K562 (cell line): ENCODE measurements around the gene MAP2K3. TPM values are rescaled to one million over a fixed set of nuclear protein-coding genes. Genes with fewer than 3 reads are reported as not detected.

Experiments
- ATAC-seq: fragments of 200-7000 bp; cut with Tn5 transposase; 3 replicates; pipeline ENCODE4 v1.9.1; 2020; ENCODE audit warnings: moderate library complexity
- BruUV-seq: library from RNA; stranded (reverse); fragments of 400-500 nt; replicated peaks from 2 replicates; lab custom pipeline; 2021; lab: Mats Ljungman, UMichigan
- CTCF ChIA-PET: fragments of 300-600 bp; formaldehyde crosslinking; extraction: SDS; loops from one replicate; lab custom pipeline; 2021; ENCODE audit warnings: low intra/inter-chr PET ratio; lab: Yijun Ruan, JAX
- POLR2A ChIA-PET: fragments of 300-600, 350-650 bp; sonication (Branson Sonifier 250); formaldehyde crosslinking; extraction: SDS; loops from one replicate; lab custom pipeline; 2021; ENCODE audit warnings: antibody characterized with exemption, inconsistent platforms; lab: Yijun Ruan, JAX
- DNase-seq, 4 experiments: peaks; one replicate each; pipeline versions ENCODE4 v3.0.0 to v3.0.0-alpha.2; 2011 to 2018; ENCODE audit warnings: low spot score in 3 of 4, mixed read lengths in 3 of 4; ENCODE audit errors: extremely low read depth in 1 of 4
- FAIRE-seq: peaks from 2 replicates; lab custom pipeline; 2011; peaks lifted over from hg19 to GRCh38; lab: Jason Lieb, UNC
- H2AFZ ChIP-seq: 2 replicates; pipeline ENCODE4 v1.6.0; 2011; ENCODE audit warnings: low read depth, low read length, control low read depth, inconsistent platforms
- H3K27ac ChIP-seq: fragments of 200-600 bp; 3 replicates; pipeline ENCODE4 v1.8.0; 2011; ENCODE audit warnings: low read depth, mild to moderate bottlenecking, control low read depth, inconsistent platforms, low read length, moderate library complexity, mixed read lengths; ENCODE audit errors: extremely low read depth
- H3K27me3 ChIP-seq, 2 experiments: fragments of 300-600 bp in 1 of 2; 2 replicates in 1 of 2; 3 replicates in 1 of 2; pipeline versions ENCODE4 v1.6.0 to v1.8.0; 2011; ENCODE audit warnings: inconsistent platforms in 2 of 2, low read length in 2 of 2, mild to moderate bottlenecking in 1 of 2, mixed read lengths in 1 of 2, moderate library complexity in 1 of 2; ENCODE audit not compliant: control insufficient read depth in 2 of 2, insufficient read depth in 2 of 2
- H3K36me3 ChIP-seq: fragments of 300-600 bp; 3 replicates; pipeline ENCODE4 v1.8.0; 2011; ENCODE audit warnings: mild to moderate bottlenecking, low read length, inconsistent platforms; ENCODE audit not compliant: control insufficient read depth, insufficient read depth
- H3K4me1 ChIP-seq, 2 experiments: fragments of 200-600 bp in 1 of 2; replicated peaks in 1 of 2; 2 replicates in 1 of 2; 3 replicates in 1 of 2; pipeline versions ENCODE4 v1.5.1 to v1.8.0; 2011; ENCODE audit warnings: inconsistent platforms in 2 of 2, low read length in 2 of 2, mild to moderate bottlenecking in 1 of 2, mixed read lengths in 1 of 2, moderate library complexity in 1 of 2; ENCODE audit not compliant: control insufficient read depth in 2 of 2, insufficient read depth in 2 of 2
- H3K4me2 ChIP-seq: 2 replicates; pipeline ENCODE4 v1.6.1; 2011; ENCODE audit warnings: low read length, control low read depth, inconsistent platforms, mixed read lengths; ENCODE audit not compliant: insufficient read depth
- H3K4me3 ChIP-seq: fragments of 200-600 bp; sonication (generic), shearing (Covaris generic); 2 replicates; pipeline ENCODE4 v1.5.1; 2016; ENCODE audit warnings: control low read depth, inconsistent platforms
- H3K79me2 ChIP-seq: fragments of 200-600 bp; 3 replicates; pipeline ENCODE4 v1.8.0; 2011; ENCODE audit warnings: low read length, inconsistent platforms; ENCODE audit not compliant: control insufficient read depth, insufficient read depth
- H3K9ac ChIP-seq, 2 experiments: 2 replicates each; pipeline versions ENCODE4 v1.6.0 to v1.6.1; 2011; ENCODE audit warnings: low read depth in 2 of 2, low read length in 2 of 2, control low read depth in 1 of 2, inconsistent platforms in 1 of 2, mild to moderate bottlenecking in 1 of 2, mixed read lengths in 1 of 2; ENCODE audit not compliant: insufficient read depth in 1 of 2
- H3K9me1 ChIP-seq: one replicate; pipeline ENCODE4 v1.6.0; 2011; ENCODE audit warnings: inconsistent platforms, mild to moderate bottlenecking, low read length, moderate library complexity; ENCODE audit not compliant: control insufficient read depth, insufficient read depth
- H3K9me3 ChIP-seq: replicated peaks from 2 replicates; pipeline ENCODE4 v1.5.1; 2011; ENCODE audit warnings: low read depth, low read length, inconsistent platforms; ENCODE audit not compliant: control insufficient read depth, insufficient read depth
- H4K20me1 ChIP-seq: replicated peaks from 2 replicates; pipeline ENCODE4 v1.6.1; 2011; ENCODE audit warnings: low read length, inconsistent platforms, mixed read lengths; ENCODE audit not compliant: control insufficient read depth, insufficient read depth
- EP300 ChIP-seq: IDR thresholded peaks from 2 replicates; pipeline ENCODE4 v1.6.1; 2012; ENCODE audit warnings: low read length, improper control_type of control experiment
- HDAC3 ChIP-seq: fragments of 450-650 bp; IDR thresholded peaks from 2 replicates; pipeline ENCODE4 v1.6.1; 2018; ENCODE audit warnings: borderline replicate concordance, mild to moderate bottlenecking, moderate library complexity; ENCODE audit not compliant: partially characterized antibody
- PHF8 ChIP-seq: fragments of 200-600 bp; sonication (generic); IDR thresholded peaks from 2 replicates; pipeline ENCODE4 v1.6.1; 2012; ENCODE audit warnings: mixed run types, mild to moderate bottlenecking, inconsistent platforms, low read length, moderate library complexity, borderline replicate concordance
- POU5F1 ChIP-seq: fragments of 150-350 bp; IDR thresholded peaks from 2 replicates; pipeline ENCODE4 v1.6.1; 2014; ENCODE audit warnings: borderline replicate concordance, low read length, low read depth, mild to moderate bottlenecking; ENCODE audit not compliant: partially characterized antibody
- SFPQ ChIP-seq: fragments of 200-400 bp; formaldehyde crosslinking; IDR thresholded peaks from 2 replicates; pipeline ENCODE4 v1.6.1; 2017; ENCODE audit warnings: mild to moderate bottlenecking, low read depth, low read length, moderate library complexity
- SMARCC2 ChIP-seq: fragments of 450-650 bp; IDR thresholded peaks from 2 replicates; pipeline ENCODE4 v1.6.1; 2017; ENCODE audit warnings: antibody characterized with exemption, moderate library complexity, mild to moderate bottlenecking, low read depth
- ZNF253 ChIP-seq: fragments of 250-450 bp; sonication (Bioruptor Pico); conservative IDR thresholded peaks from 2 replicates; pipeline ENCODE4 v1.6.1; 2021; ENCODE audit warnings: mild to moderate bottlenecking
- ZSCAN29 ChIP-seq: fragments of 450-650 bp; IDR thresholded peaks from 2 replicates; pipeline ENCODE4 v1.6.1; 2017
- WGBS: fragments of 100-300 bp; shearing (Covaris generic); methylation state at CpG from one replicate; pipeline ENCODE4 v1.1.6; 2016; ENCODE audit warnings: low coverage, mixed read lengths; ENCODE audit not compliant: insufficient coverage; ENCODE audit errors: missing lambda C conversion rate; 5-methylcytosine and 5-hydroxymethylcytosine counted together
- in situ Hi-C: fragments of 300-500 bp; cut with MboI; formaldehyde crosslinking; loops from 4 replicates; pipeline ENCODE4 v1.15.0; 2018; ENCODE audit warnings: inconsistent platforms, mixed read lengths
- intact Hi-C: fragments of 100-400 bp; cut with micrococcal nuclease; formaldehyde crosslinking; loops from 2 replicates; pipeline ENCODE4 v1.14.2; 2022
- polyA plus RNA-seq, 8 experiments: library from polyadenylated mRNA; depleted of rRNA in 4 of 8; stranded (reverse) in 5 of 8; unstranded in 3 of 8; fragments of >200 nt; fragmentation: Nextera tagmentation in 2 of 8; fragmentation: Illumina TruSeq in 1 of 8; extraction: Ambion mirVana in 2 of 8; extraction: Trizol in 1 of 8; gene quantifications; 2 replicates each; pipeline versions ENCODE4 v1.2.1 to v1.2.3, GENCODE V29; 2011 to 2014; ENCODE audit warnings: inconsistent platforms in 1 of 8, missing spikeins in 1 of 8
- total RNA-seq, 7 experiments: library from RNA; depleted of rRNA in 6 of 7; stranded (reverse); fragments of >200 nt in 6 of 7; fragmentation: Illumina TruSeq in 2 of 7; extraction: Trizol in 2 of 7; gene quantifications; 2 replicates each; pipeline versions ENCODE4 v1.2.1 to v1.2.3, GENCODE V29; 2011 to 2021; ENCODE audit warnings: low replicate concordance in 1 of 7

The MAP2K3 gene
- total and polyA plus RNA-seq, 9 of the 15 experiments (the other 6 are each of a cell fraction or from before 2014, with no cell fraction given) = 0.18 to 14.8 (median 3.5) TPM

DNA sequence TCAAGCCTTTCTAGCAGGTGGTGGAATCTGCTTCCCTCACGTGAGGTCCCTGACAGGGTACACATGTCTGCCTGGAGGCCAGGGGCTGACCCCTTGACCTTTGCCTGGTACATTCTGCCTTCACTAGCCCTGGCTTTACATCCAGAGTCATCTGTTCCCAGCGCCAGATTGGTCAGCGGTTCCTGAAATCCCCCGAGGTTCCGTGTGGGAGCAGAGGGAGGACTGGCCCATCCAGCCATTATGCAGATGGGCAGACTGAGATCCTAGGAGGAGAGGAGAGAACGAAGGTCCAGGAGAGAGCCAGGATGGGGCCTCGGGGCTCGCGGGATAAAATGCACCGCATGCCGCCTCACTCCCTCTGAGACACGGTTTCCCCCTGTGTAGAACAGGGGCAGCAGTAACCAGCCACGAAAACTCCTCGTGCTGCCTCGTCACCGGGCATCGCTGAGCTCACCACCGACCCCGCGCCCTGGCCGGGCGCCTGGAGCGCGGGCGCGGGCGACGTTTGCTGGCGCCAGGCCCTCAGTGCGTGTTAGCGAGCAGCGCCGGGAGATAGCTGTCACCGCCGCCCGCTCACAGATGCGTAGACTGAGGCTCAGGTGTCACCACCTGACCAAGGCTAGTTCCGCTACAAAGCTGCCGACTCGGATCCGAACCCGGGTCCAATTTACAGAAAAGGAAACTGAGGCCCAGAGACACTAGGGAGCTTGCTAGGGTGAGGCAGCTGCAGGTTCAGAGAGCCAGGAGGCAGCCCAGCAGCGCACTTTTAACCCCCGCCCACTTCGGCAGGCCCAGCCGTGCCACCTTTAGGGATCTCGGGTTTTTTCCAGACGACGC lies 811 bp upstream of the MAP2K3 start (continued):
- TF ChIP-seq POU5F1 = no peak
- TF ChIP-seq, all 486 proteins: peak for 6

DNA sequence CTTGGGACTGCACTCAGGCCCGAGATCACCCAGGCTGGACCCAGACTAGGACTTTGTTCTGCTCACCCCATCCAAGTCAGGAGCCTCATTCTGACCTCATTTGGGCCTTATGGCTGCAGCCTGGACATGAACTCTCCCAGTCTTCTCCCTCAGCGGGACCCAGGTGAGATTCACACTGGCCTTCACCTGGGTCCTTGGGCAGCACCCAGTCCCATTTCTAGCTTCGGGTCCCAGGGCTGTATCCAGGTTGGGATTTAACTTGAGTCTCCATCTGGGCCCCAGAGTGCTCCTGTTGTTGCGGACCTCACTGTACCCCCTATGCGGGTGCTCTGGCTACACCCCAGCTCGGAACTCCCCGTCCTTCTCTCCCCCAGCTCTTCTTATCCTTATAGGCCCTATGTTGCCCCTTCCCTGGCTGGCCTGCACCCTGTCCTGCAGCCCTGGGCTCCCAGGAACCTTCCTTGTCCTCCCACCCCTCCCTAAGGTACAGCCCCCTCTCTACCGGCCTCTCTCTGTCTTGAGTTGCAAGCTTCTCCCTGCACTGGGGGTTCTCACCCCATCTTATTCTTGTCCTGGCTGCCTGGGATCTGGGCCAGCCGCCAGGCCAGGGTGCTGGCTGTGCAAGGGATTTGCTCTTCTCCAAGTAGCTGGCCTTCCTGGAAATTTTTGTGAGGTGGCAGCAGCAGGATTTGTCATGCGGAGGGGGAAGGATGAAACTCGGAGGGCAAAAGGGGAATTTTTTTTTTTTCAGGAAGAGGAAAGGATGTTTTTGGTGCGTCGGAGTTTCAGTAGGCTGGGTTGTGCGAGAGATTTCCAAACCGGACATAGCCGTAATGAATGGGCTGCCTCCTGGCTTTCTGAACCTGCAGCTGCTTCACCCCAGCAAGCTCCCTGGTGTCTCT lies 904 bp downstream of the MAP2K3 start:
- Histone ChIP-seq H3K9ac (peak overlapping the region; percentile 50 to 90), H4K20me1 (no peaks in the 10 kb centered on the region; the same call in 1 of the 2 replicates), H3K36me3 (no peaks in the 10 kb centered on the region), H3K9me3 (no peaks in the 10 kb centered on the region), H3K4me1 (peaks cover 14 to 60% of the 10 kb centered on the region in 2 experiments; a peak in 4 of 5 replicates), H2AFZ (peak overlapping the region; percentile 77; the same call in 1 of the 2 replicates), H3K9me1 (no peaks in the 10 kb centered on the region), H3K27me3 (no peaks in the 10 kb centered on the region), H3K4me3 (peak overlapping the region; percentile 68), H3K79me2 (peaks cover 41% of the 10 kb centered on the region), H3K4me2 (peak overlapping the region; percentile 69), H3K27ac (0 out of 3 replicates have a peak overlapping the region, but pooled peaks have one; percentile 16)
- POLR2A ChIA-PET = interaction anchor here (1.2 to 1.3 kb wide), 2 partner anchors 10 to 12 kb away, joined by 3 to 4 read pairs; no protein-coding TSS in a partner anchor
- BruUV-seq = no TSS peak
- in situ Hi-C loops = loop anchor here (25.0 kb wide), 1 partner anchor 777 kb away; no protein-coding TSS in a partner anchor
- DNase-seq (peak in 1 of 4 experiments; percentile 20), ATAC-seq (peak; percentile 11), FAIRE-seq (no peak)
- 18% methylated on average over 12 of the region's 16 CpGs for WGBS
- intact Hi-C loops = no loop called here
- CTCF ChIA-PET = no interaction called here
- TF ChIP-seq EP300 (no peak), SMARCC2 (no peak), ZSCAN29 (no peak), ZNF253 (CRISPR knock-in tag) (no peak), SFPQ (no peak), PHF8 (peak; percentile 22; the same call in 1 of the 2 replicates), HDAC3 (no peak)
